Endometrial microvascular endothelial cells (primary cell): ENCODE measurements around the gene ANKRD36C. TPM values are rescaled to one million over a fixed set of nuclear protein-coding genes. Genes with fewer than 3 reads are reported as not detected.
"Not testable (repeated sequence)": the region's sequence is repeated elsewhere in the genome, so short reads cannot be mapped to it uniquely, and the experiment has no call there.

Experiments
- in situ Hi-C: cut with HindIII; loops from 2 replicates; pipeline ENCODE4 v1.10.0; 2017; ENCODE audit warnings: low sequenced_read_pairs, low pct_unique_long_range_greater_than_20kb; ENCODE audit errors: inconsistent ontology term
- total RNA-seq: library from RNA; depleted of rRNA; stranded (reverse); fragments of >200 nt; gene quantifications from one replicate; pipeline ENCODE4 v1.2.3, GENCODE V29; 2015; ENCODE audit errors: inconsistent ontology term

The ANKRD36C gene
- total RNA-seq, 1 donor from 2014 or later, result 12.8 TPM

DNA sequence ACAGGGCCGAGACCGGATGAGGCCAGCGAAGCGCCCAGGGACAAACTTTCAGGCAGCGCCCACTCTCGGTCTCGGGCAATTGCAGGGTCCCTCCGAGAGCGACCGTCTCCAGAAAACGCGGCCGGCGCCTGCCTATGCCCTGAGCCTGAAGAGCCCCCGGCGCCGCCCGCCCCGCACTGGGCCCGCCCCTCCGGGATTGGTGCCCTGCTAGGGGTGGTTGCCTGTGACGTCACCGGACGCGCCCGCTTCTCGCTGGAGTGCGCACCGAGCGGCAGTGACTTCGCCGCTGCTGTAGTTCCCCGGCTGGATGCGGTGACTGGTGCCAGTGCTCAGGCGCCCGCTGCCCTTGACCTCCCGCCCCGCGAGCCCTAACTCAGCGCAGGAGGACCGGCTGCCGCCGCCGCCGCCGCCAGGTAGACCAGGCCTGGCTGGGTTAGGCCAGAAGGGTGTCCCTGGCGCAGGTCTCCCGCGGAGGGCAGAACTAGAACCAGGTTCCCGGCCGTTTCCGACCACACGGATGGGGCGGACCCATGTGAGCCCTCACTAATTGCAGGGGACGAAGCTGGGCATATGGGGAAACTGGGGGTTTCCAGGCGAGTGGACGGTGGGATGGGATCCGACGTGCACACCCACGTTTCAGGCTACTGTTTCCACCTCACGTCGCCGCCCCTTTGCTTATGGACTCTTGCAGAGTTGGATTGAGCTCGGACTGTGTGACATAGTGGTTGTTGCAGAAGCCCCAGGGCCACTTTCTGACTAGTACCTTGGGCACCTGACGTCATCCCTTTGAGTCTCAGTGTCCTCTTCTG, 18.9 kb upstream of the ANKRD36C start:
- in situ Hi-C loops, result not testable (repeated sequence)

DNA sequence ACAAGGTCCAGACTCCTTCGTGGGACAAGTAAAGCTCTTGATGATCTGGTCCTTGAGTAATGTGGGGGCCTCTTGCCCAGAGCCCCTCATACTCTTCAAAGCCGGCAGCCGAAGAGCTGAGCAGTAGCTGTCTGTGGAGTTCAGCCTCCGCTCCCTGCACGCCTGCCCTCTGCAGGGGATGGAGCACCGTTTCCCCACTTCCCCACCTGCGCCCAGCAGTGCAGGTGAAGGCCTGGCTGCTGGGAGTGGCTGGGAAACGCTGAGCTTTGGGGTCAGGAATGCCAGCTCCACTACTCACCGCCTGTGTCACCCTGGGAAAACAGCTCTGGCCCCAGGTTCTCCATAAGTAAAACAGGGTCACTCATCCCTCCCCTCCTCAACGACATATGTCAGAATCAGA, 18.2 kb upstream of the ANKRD36C start:
- in situ Hi-C loops, result not testable (repeated sequence)

DNA sequence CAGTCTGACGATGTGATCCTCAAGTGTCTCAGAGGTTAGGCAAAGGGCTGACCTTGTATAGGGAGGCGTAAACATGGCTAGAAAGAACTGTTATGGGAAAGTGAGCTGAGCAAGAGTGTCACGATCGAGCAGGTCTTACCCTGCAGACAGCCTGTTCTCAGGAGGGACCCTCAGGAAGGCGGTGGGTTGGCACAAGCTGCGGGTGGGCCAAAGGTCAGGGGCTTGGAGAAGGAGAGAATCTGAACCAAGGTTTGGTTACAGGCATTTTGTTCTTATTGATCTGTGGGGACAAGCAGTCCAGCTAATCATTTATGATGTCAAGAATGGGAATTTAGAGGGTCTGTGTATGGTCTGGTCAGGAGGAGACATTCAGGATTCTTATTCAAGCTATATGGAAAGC, 16.4 kb upstream of the ANKRD36C start:
- in situ Hi-C loops, result not testable (repeated sequence)

DNA sequence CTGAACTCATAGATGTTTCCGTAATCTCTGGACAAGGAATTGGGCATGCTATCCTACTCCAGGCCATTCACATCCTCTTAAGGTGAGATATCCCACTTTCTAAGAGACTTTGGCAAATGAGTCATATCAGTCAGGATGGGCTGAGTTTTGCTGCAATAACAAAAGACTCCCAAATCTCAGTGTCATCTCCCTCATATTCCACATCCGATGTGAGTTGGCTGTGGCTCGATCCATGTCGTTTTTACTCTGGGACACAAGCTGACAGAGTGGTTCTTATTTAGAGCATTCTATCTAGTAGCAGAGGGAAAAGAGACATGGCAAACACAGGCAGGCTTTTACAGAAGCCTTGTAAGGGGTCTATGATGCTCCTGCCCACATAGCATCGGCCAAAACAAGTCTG, 14.6 kb upstream of the ANKRD36C start:
- in situ Hi-C loops, result not testable (repeated sequence)

DNA sequence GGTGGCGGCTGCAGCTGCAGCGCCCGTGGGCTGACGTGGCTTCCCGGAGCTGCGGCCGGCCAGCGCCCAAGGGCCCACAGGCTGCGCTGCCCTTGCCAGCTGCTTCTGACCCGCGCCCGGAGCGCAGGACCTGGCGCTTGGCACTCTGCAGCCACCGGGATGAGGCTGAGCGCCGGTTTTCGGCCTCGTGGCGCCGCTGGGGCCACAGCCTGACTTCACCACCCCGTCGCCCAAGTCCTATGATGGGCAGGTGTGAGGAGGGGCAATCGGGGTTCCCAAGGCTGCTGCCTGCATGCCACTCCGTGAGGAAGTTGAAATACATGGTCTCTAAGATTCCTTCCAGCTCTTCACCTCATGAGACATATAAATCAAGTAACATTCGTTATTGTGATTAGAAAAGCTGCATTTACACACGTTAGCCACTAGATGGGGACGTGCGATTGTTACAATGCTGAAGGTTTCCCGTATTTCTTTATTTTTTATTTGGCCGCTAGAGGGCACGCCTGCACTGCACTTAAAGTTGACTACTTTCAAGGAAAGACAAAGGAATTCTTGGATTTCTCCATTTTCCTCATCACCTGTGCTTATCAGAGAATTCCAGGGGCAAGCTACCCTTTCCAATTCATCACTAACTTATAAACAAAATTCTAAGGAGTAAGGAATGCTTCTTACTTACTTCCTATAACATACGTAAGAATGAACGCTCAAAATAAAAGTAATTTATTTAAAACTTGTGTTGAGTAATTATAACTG, 1.1 kb upstream of the ANKRD36C start:
- in situ Hi-C loops, result not testable (repeated sequence)

DNA sequence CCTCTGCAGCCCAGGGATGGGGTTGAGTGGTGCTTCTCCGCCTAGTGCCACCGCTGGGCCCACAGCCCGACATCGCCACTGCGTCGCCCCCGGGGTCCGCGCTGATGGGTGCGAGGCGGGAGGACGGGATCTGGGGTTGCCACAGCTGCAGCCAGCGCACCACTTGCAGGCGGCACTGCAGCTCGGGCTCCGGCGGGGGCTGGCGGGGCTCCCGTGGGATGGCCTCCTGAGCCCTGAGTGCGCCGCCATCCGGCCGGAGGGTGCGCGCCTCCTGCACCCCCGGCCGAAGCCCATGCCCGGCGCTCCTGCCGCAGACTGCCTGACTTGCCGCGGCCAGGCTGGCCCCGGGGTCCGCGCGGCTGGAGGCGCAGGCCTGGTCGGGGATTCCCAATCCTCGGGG, 478 bp upstream of the ANKRD36C start:
- in situ Hi-C loops, result not testable (repeated sequence)

DNA sequence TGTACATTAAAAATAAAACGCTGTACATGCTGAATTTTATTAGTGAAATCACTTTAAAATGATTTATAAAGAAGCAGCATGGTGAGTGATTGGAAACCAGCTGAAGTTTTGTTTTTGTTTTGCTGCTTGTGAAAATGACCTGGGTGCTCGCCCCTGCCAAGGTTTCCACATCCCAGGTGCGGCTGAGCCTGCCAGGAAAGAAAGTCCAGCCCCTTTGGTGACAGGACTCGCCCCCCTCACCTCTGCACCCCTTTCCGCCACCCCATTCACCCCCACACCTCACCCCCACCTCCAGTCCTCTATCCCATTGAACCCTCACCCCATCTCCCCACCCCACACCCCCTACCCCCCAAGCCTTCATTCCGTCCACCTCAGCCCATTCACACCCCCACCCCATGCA, 740 bp downstream of the ANKRD36C start:
- in situ Hi-C loops, result not testable (repeated sequence)

DNA sequence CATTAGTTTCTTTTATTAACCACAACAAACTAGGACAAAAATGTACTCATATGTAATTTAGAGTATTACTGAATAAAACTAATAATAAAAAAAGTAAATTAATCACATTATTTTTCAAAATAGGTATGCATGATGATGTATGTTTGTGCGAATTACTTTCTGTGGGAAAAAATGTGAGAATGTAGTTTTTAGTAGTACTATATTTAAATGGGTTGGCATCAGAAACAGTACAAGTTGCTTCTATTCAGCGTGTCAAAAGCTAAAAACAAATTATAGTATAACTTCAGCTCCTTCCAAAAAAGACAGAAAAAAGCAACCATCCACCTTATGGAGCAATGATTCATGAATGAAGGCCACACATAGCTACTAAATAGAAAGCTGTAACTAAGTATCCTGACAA, 40.0 kb downstream of the ANKRD36C start:
- in situ Hi-C loops, result not testable (repeated sequence)

DNA sequence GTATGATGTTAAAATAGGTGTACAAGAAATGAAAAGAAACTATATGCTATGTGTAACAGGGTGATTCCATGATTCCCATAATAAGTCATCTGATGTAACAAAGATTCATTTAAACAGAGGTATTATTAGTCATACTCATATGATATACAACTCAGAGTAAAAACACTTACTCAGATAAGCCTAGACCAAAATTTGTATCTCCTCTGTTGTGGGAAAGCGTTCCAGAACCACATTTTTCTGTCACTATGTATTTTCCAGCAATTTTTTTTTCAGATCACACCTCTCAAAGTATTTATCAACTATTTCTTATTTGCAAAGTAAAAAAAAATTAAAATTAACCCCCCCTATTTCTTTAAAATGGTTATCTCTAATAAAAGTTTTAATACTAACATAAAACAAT, 43.6 kb downstream of the ANKRD36C start:
- in situ Hi-C loops, result not testable (repeated sequence)

DNA sequence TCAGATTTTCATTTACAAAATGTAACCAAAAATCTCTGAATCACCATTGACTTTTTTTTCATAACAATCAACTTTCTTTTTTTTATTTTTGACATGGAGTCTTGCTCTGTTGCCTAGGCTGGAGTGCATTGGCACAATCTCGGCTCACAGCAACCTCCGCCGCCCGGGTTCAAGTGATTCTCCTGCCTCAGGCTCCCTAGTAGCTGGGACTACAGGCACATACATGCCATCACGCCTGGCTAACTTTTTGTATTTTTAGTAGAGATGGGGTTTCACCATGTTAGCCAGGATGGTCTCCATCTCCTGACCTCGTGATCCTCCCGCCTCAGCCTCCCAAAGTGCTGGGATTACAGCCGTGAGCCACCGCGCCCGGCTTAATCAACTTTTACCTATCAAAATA, 51.7 kb downstream of the ANKRD36C start:
- in situ Hi-C loops, result not testable (repeated sequence)

DNA sequence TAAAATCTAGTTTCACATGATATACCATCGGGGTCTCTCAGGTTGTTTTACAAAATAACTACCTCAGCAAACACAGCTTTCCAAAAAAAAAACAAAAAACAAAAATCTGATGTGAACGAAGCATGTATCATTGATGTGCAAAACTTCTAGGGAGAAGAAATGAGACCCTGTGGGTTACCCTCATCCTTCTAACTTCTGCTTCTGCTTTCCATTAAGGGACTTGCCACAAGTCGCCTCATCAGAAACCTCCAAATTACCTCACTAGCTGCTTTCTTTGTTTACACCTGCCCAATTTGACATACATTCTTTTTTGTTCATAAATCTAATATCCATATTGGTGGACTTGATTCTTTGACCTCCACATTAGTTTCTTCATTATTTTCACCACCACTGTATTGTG, 60.9 kb downstream of the ANKRD36C start:
- in situ Hi-C loops, result not testable (repeated sequence)

DNA sequence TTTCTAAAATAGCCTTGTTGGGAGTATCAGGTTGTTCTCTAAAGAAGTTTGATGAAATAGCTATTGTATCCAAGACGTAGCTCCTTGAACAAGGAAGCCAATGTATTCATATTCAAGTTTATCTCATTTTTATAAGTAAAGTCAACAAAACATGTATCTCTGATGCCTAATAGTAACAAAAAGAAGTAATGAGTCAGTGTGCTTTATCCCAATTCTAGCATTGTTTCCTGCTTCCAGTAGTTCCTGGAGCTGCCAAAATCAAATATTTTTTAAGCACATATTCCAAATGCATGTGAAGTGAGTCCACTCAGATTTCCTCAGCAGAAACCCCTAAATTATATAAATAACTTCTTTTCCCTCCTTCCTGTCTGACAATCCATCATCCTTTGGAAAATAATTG, 74.6 kb downstream of the ANKRD36C start:
- in situ Hi-C loops, result not testable (repeated sequence)

DNA sequence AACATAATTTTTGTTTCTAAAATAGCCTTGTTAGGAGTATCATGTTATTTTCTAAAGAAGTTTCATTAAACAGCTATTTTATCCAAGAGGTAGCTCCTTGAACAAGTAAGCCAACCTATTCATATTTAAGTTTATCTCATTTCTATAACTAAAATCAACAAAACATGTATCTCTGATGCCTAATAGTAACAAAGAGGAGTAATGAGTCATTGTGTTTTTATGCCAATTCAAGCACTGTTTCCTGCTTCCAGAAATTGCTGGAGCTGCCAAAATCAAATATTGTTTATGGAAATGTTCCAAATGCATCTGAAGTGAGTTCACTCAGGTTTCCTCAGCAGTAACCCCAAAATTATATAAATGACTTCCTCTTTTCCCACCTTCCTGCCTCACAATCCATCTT, 76.5 kb downstream of the ANKRD36C start:
- in situ Hi-C loops, result not testable (repeated sequence)

DNA sequence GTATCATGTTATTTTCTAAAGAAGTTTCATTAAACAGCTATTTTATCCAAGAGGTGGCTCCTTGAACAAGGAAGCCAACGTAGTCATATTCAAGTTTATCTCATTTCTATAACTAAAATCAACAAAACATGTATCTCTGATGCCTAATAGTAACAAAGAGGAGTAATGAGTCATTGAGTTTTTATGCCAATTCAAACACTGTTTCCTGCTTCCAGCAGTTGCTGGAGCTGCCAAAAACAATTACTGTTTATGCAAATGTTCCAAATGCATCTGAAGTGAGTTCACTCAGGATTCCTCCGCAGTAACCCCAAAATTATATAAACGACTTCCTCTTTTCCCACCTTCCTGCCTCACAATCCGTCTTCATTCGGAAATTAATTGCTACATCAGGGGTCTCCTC, 80.2 kb downstream of the ANKRD36C start:
- in situ Hi-C loops, result not testable (repeated sequence)

DNA sequence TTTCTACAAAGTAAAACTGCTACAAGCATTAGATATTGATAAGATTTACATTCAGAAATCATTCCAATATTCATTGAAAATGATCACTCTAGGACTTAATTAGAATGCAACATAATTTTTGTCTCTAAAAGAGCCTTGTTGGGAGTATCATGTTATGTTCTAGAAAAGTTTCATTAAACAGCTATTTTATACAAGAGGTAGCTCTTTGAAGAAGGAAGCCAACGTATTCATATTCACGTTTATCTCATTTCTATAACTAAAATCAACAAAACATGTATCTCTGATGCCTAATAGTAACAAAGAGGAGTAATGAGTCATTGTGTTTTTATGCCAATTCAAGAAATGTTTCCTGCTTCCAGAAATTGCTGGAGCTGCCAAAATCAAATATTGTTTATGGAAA, 97.2 kb downstream of the ANKRD36C start:
- in situ Hi-C loops, result not testable (repeated sequence)

DNA sequence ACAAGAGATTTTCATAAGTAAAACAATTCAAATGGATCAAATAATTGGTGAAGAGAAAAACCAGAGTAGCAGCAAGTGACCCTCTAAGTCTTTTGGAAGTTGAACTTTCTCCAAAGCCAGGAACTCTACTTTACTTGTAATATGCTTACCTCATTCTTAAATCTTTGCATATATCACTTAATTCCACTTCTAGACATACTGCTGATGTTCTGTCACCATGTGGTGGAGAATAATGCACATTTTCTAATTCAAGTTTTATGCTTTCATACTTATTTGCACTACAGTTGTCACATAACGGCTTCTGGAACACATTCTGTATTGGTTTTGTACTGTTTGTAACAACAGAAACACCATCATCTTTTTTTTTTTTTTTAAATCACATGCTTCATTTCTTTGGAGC, 123.7 kb downstream of the ANKRD36C start:
- in situ Hi-C loops, result not testable (repeated sequence)

DNA sequence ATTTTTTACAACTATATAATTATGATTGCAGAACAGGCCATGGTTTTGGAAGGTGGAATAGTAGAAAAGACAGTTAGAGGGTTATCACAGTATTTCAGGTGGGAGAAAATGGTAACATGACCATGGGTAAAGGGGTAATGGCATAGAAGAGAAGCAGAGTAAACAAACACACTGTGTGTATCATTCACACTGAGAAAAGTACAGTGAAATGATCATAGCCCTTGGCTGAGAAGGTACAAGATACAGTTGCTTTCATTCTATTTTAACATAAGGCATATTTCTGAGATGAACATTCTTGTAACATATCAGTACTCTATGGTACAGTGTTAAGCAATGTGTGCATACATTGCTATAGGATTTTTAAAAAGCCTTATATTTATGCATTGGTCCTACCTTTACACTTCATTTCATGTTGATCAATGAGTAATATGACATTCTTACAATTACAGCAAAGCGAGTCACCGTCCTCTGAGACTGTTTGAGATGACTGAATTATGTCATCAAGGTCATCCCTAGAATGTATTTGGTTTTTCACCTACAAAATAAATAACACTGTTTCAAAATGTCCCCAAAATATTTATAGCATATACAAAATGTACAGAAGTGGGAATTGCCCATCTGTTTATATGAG, 124.5 kb downstream of the ANKRD36C start:
- in situ Hi-C loops, result not testable (repeated sequence)

DNA sequence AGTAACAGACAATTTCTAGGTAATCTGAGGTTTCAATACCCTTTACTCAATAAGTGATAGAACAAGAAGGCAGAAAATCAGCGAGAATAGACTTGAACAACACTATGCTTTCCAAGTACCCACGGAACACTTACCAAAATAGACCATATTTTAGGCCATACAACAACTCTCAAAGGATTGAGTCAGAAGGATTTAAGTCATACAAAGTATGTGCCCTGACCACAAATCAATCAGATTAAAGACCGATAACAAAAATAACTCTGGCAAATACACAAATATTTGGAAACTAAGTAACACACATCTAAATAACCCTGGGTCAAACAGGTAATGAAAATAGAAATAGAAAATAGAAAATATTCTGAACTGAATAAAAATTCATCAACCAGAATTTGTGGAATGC, 129.5 kb downstream of the ANKRD36C start:
- in situ Hi-C loops, result not testable (repeated sequence)

DNA sequence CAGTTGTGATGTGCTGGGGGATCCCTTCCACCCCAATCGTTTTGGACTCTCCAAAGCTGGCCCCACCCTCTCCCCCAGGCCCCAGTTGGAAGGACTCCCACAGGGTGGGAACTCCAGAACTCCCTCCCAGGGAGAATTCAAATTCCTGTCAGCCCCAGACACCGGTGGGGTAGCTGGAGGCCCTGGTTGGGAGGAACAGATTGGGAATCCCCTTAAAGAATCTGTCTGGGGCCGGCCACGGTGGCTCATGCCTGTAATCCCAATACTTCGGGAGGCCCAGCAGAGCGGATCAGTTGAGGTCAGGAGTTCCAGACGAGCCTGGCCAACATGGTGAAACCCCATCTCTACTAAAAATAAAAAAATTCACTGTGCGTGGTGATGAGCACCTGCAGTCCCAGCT, 155.5 kb downstream of the ANKRD36C start:
- in situ Hi-C loops, result no loop called here
